ENCODE measurements around the gene FAM120A. TPM values are rescaled to one million over a fixed set of nuclear protein-coding genes. Genes with fewer than 3 reads are reported as not detected.

The FAM120A gene
- total RNA-seq, 6 experiments from 2014 or later = 61.9 to 92.1 (median 76.0) TPM

DNA sequence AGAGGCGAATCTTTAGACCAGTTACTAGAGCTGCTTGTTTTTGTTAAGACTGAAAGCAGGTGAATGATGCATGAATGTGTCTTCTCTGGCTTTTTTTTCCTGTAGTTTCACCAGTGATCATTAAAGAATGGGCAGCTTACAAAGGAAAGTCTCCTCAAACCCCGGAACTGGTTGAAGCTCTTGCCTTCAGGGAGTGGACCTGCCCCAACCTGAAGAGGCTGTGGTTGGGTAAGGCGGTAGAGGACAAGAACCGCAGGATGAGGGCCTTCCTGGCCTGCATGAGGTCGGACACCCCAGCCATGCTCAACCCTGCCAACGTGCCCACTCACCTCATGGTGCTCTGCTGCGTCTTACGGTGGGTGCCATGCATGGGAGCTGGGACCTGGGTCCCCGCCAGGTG, 91.6 kb downstream of the FAM120A start:
- intact Hi-C loops (cut with DNase I) = no loop called here
- Histone ChIP-seq H3K27ac (no peak overlapping the region), H3K4me3 (no peak overlapping the region), H3K36me3 (peaks cover 0 to 36% (median 13%) of the 10 kb centered on the region in 4 donors), H3K4me1 (no peaks in the 10 kb centered on the region), H3K9me3 (no peaks in the 10 kb centered on the region), H3K27me3 (no peaks in the 10 kb centered on the region)
- WGBS (ENCODE audit: insufficient coverage, low coverage, low lambda C conversion rate, missing lambda C conversion rate) = 91% methylated on average over 5 of the region's 9 CpGs
- ATAC-seq (no peak), DNase-seq (no peak)
- TF ChIP-seq, protein P1, sequence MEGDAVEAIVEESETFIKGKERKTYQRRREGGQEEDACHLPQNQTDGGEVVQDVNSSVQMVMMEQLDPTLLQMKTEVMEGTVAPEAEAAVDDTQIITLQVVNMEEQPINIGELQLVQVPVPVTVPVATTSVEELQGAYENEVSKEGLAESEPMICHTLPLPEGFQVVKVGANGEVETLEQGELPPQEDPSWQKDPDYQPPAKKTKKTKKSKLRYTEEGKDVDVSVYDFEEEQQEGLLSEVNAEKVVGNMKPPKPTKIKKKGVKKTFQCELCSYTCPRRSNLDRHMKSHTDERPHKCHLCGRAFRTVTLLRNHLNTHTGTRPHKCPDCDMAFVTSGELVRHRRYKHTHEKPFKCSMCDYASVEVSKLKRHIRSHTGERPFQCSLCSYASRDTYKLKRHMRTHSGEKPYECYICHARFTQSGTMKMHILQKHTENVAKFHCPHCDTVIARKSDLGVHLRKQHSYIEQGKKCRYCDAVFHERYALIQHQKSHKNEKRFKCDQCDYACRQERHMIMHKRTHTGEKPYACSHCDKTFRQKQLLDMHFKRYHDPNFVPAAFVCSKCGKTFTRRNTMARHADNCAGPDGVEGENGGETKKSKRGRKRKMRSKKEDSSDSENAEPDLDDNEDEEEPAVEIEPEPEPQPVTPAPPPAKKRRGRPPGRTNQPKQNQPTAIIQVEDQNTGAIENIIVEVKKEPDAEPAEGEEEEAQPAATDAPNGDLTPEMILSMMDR (IDR thresholded peaks at IDR 0.05) = no peak
- TF ChIP-seq POLR2A (IDR thresholded peaks at IDR 0.05) = no peak

DNA sequence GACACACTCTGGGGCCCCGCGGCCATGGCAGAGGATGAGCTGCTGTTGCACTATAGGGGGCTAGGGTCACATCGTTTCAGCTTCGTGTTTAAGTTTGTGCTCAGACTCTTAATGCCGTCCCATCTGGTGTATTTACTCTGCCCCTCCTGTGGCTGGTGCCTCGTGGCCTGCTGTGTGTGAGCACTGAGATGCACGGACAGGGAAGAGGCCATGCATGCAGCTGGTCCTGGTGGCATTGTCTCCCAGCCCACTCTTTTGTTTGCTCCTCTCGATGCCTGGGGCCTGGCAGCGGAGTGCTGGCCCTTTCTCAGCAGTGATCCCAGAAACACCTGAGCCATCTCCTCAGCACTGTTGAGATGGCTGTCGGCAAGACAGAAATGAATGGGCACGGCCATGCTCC, 94.9 kb downstream of the FAM120A start:
- intact Hi-C loops (cut with DNase I) = no loop called here
- no peaks in the 10 kb centered on the region for H3K27me3 ChIP-seq
- no peak for TF ChIP-seq POLR2A (IDR thresholded peaks at IDR 0.05)
- TF ChIP-seq, protein P1 (IDR thresholded peaks at IDR 0.05) = no peak
- DNase-seq = no peak
- H3K36me3 ChIP-seq = peaks cover 0 to 46% (median 12%) of the 10 kb centered on the region in 4 donors
- WGBS (ENCODE audit: insufficient coverage, low coverage, low lambda C conversion rate, missing lambda C conversion rate) = 80% methylated on average over 3 of the region's 11 CpGs
- no peaks in the 10 kb centered on the region for H3K9me3 ChIP-seq
- H3K27ac ChIP-seq = no peak overlapping the region
- no peaks in the 10 kb centered on the region for H3K4me1 ChIP-seq
- no peak overlapping the region for H3K4me3 ChIP-seq
- ATAC-seq = no peak

DNA sequence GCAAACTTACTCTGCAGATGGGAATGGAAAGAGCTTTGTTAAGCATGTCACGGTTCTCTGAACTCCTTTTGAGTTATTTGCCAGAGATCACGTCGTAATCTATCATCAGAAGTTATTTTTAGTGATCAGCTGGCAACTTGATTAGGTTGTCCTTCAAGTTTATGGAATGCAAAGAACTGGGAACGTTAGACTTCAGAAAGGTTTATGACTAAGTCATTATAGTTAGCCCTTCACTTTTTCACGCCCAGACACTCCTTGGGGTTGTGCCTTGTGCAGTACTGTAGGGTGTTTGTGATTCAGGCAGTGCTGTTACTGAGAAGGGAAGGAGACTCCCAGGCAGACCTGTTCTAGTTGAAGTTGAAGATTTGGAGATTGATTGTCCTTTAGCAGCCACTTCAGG, 98.1 kb downstream of the FAM120A start:
- H3K9me3 ChIP-seq = no peaks in the 10 kb centered on the region
- DNase-seq (no peak), ATAC-seq (no peak)
- no peak overlapping the region for H3K27ac ChIP-seq
- H3K27me3 ChIP-seq = no peaks in the 10 kb centered on the region
- WGBS (ENCODE audit: insufficient coverage, low coverage, low lambda C conversion rate, missing lambda C conversion rate) = 75% methylated on average over 5 of the region's 5 CpGs
- H3K4me1 ChIP-seq = no peaks in the 10 kb centered on the region
- intact Hi-C loops (cut with DNase I) = no loop called here
- peaks cover 0 to 55% (median 11%) of the 10 kb centered on the region in 4 donors for H3K36me3 ChIP-seq
- TF ChIP-seq, protein P1 (IDR thresholded peaks at IDR 0.05) = no peak
- no peak for TF ChIP-seq POLR2A (IDR thresholded peaks at IDR 0.05)
- H3K4me3 ChIP-seq = no peak overlapping the region

DNA sequence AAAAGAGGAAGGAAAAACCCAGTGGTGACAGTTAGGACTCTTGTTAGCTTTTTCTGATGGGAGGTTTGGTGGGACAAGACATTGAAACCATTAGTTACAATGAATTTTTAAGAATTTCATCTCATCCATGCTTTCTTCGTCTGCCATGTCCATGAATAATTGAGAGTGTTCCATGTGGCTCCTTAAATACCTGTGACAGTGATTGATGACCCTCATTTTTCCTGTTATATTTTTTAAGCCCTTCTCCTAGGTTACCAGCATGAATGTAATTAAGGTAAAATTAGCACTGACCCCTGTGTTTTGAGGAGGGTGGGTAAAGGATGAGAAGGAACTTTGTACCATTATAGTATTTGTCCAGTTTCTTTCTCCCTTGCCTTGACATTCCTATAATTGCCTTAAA, 101.4 kb downstream of the FAM120A start:
- Histone ChIP-seq H3K27ac (no peak overlapping the region), H3K36me3 (peaks cover 0 to 72% (median 20%) of the 10 kb centered on the region in 4 donors), H3K9me3 (no peaks in the 10 kb centered on the region), H3K4me1 (no peaks in the 10 kb centered on the region), H3K4me3 (no peak overlapping the region), H3K27me3 (no peaks in the 10 kb centered on the region)
- ATAC-seq (no peak), DNase-seq (no peak)
- 100% methylated on average over 1 of the region's 1 CpG for WGBS (ENCODE audit: insufficient coverage, low coverage, low lambda C conversion rate, missing lambda C conversion rate)
- intact Hi-C loops (cut with DNase I) = no loop called here
- TF ChIP-seq, protein P1 (IDR thresholded peaks at IDR 0.05) = no peak
- no peak for TF ChIP-seq POLR2A (IDR thresholded peaks at IDR 0.05)

DNA sequence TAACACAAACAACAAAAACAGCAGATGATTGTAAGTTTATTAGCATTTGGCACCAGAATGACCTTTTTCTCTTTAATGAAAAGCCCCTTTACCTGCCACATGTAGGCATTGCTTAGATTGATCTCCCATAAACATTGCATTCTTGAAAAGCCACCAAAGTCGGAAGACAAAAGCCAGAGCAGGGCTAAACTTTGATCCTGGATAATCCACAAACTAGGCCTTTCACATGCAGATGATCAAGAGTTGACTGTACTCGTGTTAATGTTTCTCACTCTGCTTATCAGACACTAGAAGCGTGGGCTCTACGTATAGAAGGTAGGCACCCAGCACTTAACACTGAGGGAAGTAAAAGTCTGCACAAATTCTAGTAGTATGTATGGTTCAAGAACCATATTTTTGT, 103.9 kb downstream of the FAM120A start:
- no peaks in the 10 kb centered on the region for H3K27me3 ChIP-seq
- intact Hi-C loops (cut with DNase I) = no loop called here
- no peak overlapping the region for H3K4me3 ChIP-seq
- ATAC-seq (no peak), DNase-seq (no peak)
- H3K36me3 ChIP-seq = peaks cover 0 to 84% (median 34%) of the 10 kb centered on the region in 4 donors
- H3K4me1 ChIP-seq = no peaks in the 10 kb centered on the region
- WGBS (ENCODE audit: insufficient coverage, low coverage, low lambda C conversion rate, missing lambda C conversion rate) = 90% methylated on average over 4 of the region's 4 CpGs
- H3K9me3 ChIP-seq = no peaks in the 10 kb centered on the region
- H3K27ac ChIP-seq = no peak overlapping the region
- no peak for TF ChIP-seq POLR2A (IDR thresholded peaks at IDR 0.05)
- TF ChIP-seq, protein P1 (IDR thresholded peaks at IDR 0.05) = no peak
